ENCODE data around the gene CCDC146.

The CCDC146 gene

GRCh38 chr7:77284005-77284404, 161.6 kb downstream of the CCDC146 start:
- DNase-seq (ENCODE audit: low spot score) = no peak

GRCh38 chr7:77284616-77285015, 162.2 kb downstream of the CCDC146 start:
- DNase-seq (ENCODE audit: low spot score) = no peak

- no peak for DNase-seq (ENCODE audit: low spot score)
These were observed 166.4 kb downstream of the CCDC146 start for GRCh38 chr7:77288676-77289320.

- DNase-seq (ENCODE audit: low spot score) = no peak
These were observed 167.0 kb downstream of the CCDC146 start for GRCh38 chr7:77289387-77289786.

GRCh38 chr7:77290425-77290824, 168.0 kb downstream of the CCDC146 start:
- no peak for DNase-seq (ENCODE audit: low spot score)

- DNase-seq (ENCODE audit: low spot score) = no peak
These were observed 170.6 kb downstream of the CCDC146 start for GRCh38 chr7:77293046-77293445.

- DNase-seq (ENCODE audit: low spot score) = no peak
These were observed 173.1 kb downstream of the CCDC146 start for GRCh38 chr7:77295549-77295948.

GRCh38 chr7:77306231-77307067, 184.0 kb downstream of the CCDC146 start:
- DNase-seq (ENCODE audit: low spot score) = no peak

GRCh38 chr7:77308792-77309191, 186.4 kb downstream of the CCDC146 start:
- DNase-seq (ENCODE audit: low spot score) = no peak

- no peak for DNase-seq (ENCODE audit: low spot score)
These were observed 187.4 kb downstream of the CCDC146 start for GRCh38 chr7:77309714-77310220.

GRCh38 chr7:77310982-77311381, 188.6 kb downstream of the CCDC146 start:
- no peak for DNase-seq (ENCODE audit: low spot score)

GRCh38 chr7:77313085-77313484, 190.7 kb downstream of the CCDC146 start:
- no peak for DNase-seq (ENCODE audit: low spot score)

- DNase-seq (ENCODE audit: low spot score) = no peak
These were observed 191.6 kb downstream of the CCDC146 start for GRCh38 chr7:77313876-77314480.

GRCh38 chr7:77315182-77315591, 192.8 kb downstream of the CCDC146 start:
- DNase-seq (ENCODE audit: low spot score) = no peak

GRCh38 chr7:77316219-77316978, 194.0 kb downstream of the CCDC146 start:
- no peak for DNase-seq (ENCODE audit: low spot score)

- DNase-seq (ENCODE audit: low spot score) = no peak
These were observed 195.6 kb downstream of the CCDC146 start for GRCh38 chr7:77318019-77318418.

- no peak for DNase-seq (ENCODE audit: low spot score)
These were observed 197.7 kb downstream of the CCDC146 start for GRCh38 chr7:77320137-77320536.

GRCh38 chr7:77320714-77321113, 198.3 kb downstream of the CCDC146 start:
- DNase-seq (ENCODE audit: low spot score) = no peak

GRCh38 chr7:77321300-77321699, 198.9 kb downstream of the CCDC146 start:
- DNase-seq (ENCODE audit: low spot score) = no peak

- DNase-seq (ENCODE audit: low spot score) = no peak
These were observed 203.7 kb downstream of the CCDC146 start for GRCh38 chr7:77326131-77326530.

GRCh38 chr7:77327067-77327931, 204.9 kb downstream of the CCDC146 start:
- DNase-seq (ENCODE audit: low spot score) = no peak
